Stomach (tissue), 9 donors: ENCODE measurements around the gene KATNAL2. TPM values are rescaled to one million over a fixed set of nuclear protein-coding genes. Genes with fewer than 3 reads are reported as not detected.

Experiments used
- DNase-seq, 2 donors: peaks; one replicate each; pipeline versions ENCODE4 v3.0.0 to v3.0.0-alpha.2; 2013 to 2019
- H3K27ac ChIP-seq, 5 donors: fragments of 200-600 bp in 4 of 5; sonication (generic) in 4 of 5; one replicate each; pipeline ENCODE4 v1.5.1; 2013 to 2019; ENCODE audit warnings: mild to moderate bottlenecking in 1 of 5, moderate library complexity in 1 of 5
- H3K27me3 ChIP-seq, 3 donors: fragments of 200-600 bp; sonication (generic); one replicate each; pipeline ENCODE4 v1.5.1; 2017 to 2019; ENCODE audit warnings: mixed run types in 1 of 3
- H3K36me3 ChIP-seq, 4 donors: fragments of 200-600 bp; sonication (generic); 1 replicate in 3 of 4; 2 replicates in 1 of 4; pipeline ENCODE4 v1.5.1; 2016 to 2019
- H3K4me1 ChIP-seq, 4 donors: fragments of 200-600 bp; sonication (generic); one replicate each; pipeline ENCODE4 v1.5.1; 2016 to 2019
- H3K4me3 ChIP-seq, 4 donors: fragments of 200-600 bp; sonication (generic) in 3 of 4; one replicate each; pipeline ENCODE4 v1.5.1; 2016 to 2019; ENCODE audit warnings: mild to moderate bottlenecking in 1 of 4
- H3K9me3 ChIP-seq, 4 donors: fragments of 200-600 bp; sonication (generic); one replicate each; pipeline ENCODE4 v1.5.1; 2016 to 2019
- EP300 ChIP-seq: sonication (generic); formaldehyde crosslinking; IDR thresholded peaks from one replicate; pipeline ENCODE4 v1.6.1; 2017; ENCODE audit warnings: antibody characterized with exemption
- POLR2A ChIP-seq, 4 donors: fragments of 450-650 bp; IDR thresholded peaks; one replicate each; pipeline ENCODE4 v1.6.1; 2016; ENCODE audit warnings: antibody characterized with exemption in 4 of 4, control low read depth in 2 of 4, mild to moderate bottlenecking in 1 of 4, moderate library complexity in 1 of 4
- POLR2AphosphoS5 ChIP-seq, 3 donors: sonication (generic); formaldehyde crosslinking; IDR thresholded peaks; one replicate each; pipeline ENCODE4 v1.6.1; 2016; ENCODE audit warnings: antibody characterized with exemption in 3 of 3
- WGBS, 5 donors: extraction: QIAGEN DNeasy Blood & Tissue Kit in 3 of 5; methylation state at CpG; one replicate each; pipeline versions ENCODE4 v1.1.5 to v1.1.7; 2013 to 2018; 5-methylcytosine and 5-hydroxymethylcytosine counted together
- intact Hi-C: fragments of 100-400 bp; cut with DNase I; formaldehyde crosslinking; loops from one replicate; pipeline ENCODE4 v1.15.1; 2023; ENCODE audit warnings: low total_unique reads
- polyA plus RNA-seq, 3 donors: library from polyadenylated mRNA; stranded (reverse); fragments of 200-250 nt; gene quantifications; one replicate each; pipeline ENCODE4 v1.2.3, GENCODE V29; 2013
- total RNA-seq, 5 donors: library from RNA; depleted of rRNA; stranded (reverse); fragments of >200 nt; gene quantifications; one replicate each; pipeline versions ENCODE4 v1.1.0 to v1.2.3, GENCODE V29; 2014 to 2016
- TF ChIP-seq, protein P1 (sequence below), 7 experiments: fragments of 450-650 bp in 4 of 7; fragments of 200-600 bp in 3 of 7; sonication (generic) in 3 of 7; IDR thresholded peaks; one replicate each; pipeline ENCODE4 v1.5.1; 2016 to 2019; ENCODE audit warnings: antibody characterized with exemption in 7 of 7, control low read depth in 2 of 7, mild to moderate bottlenecking in 1 of 7
- donor health status: healthy with polysubstance abuse.
- donor health status: Bipolar disorder and iron deficiency.
- donor health status: healthy.

KATNAL2 gene
- total and polyA plus RNA-seq, 8 donors, result 0.43 to 39.1 (median 2.7) TPM; not detected in 1

DNA sequence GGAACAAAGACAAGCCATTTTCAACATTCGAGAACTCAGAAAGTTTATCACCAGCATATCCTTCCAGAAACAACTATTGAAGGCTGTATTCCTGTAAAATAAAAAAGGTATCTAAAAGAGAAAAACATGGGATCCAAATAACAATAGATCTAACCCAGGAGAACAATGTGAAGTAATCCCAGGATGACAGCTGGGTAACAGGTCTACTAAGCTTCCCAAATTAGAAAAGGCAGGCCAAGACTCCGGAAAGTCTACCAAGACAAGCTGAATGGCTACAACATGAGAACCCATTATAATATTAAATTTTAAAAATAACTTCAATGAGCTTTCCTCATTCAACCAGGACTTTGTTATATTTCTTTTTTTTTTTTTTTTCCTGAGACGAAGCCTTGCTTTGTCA is 6.5 kb upstream of the KATNAL2 start:
- intact Hi-C loops, result no loop called here

DNA sequence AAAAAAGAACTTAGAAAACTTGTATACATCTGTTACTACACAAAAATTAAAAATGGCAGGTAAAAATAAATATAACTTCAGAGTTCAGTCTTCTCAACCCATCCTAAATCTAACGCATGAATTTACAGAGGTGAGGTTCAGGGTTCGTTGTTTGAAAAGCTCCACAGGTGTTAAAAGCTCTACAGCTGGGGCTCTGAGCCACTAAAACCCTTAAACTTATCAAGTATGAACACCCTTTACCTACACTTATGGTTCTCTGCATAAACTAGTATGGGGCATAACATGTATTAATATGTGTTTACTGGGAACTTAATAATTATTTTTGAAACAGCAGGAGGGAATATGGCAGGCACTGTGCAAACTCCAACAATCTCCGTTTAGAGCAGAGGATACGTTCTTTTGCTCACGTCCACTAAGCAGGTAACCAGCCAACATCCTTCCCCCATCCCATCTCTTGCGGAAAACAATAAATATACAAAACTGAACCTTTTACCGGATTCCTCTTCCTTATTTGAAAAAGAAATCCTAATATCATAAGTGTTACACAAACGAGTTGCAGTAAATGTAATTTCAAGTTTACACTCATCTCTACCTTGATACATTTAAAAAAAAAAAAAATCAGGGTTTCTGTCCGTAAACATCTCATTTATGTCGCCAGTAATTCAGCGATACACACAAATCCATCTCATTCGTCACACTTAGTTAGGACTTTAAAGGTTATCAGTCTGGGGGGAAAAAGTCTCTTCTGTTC is 1.4 kb upstream of the KATNAL2 start:
- intact Hi-C loops, result no loop called here
- TF ChIP-seq POLR2AphosphoS5 (IDR thresholded peaks at IDR 0.05), result no peak
- TF ChIP-seq, protein P1, sequence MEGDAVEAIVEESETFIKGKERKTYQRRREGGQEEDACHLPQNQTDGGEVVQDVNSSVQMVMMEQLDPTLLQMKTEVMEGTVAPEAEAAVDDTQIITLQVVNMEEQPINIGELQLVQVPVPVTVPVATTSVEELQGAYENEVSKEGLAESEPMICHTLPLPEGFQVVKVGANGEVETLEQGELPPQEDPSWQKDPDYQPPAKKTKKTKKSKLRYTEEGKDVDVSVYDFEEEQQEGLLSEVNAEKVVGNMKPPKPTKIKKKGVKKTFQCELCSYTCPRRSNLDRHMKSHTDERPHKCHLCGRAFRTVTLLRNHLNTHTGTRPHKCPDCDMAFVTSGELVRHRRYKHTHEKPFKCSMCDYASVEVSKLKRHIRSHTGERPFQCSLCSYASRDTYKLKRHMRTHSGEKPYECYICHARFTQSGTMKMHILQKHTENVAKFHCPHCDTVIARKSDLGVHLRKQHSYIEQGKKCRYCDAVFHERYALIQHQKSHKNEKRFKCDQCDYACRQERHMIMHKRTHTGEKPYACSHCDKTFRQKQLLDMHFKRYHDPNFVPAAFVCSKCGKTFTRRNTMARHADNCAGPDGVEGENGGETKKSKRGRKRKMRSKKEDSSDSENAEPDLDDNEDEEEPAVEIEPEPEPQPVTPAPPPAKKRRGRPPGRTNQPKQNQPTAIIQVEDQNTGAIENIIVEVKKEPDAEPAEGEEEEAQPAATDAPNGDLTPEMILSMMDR (IDR thresholded peaks at IDR 0.05), result no peak
- no peak for TF ChIP-seq EP300
- peak overlapping the region; percentile 70 to 84 (median 76) for H3K4me3 ChIP-seq
- no peaks in the 10 kb centered on the region for H3K9me3 ChIP-seq
- DNase-seq, result no peak
- H3K27ac ChIP-seq, result peak overlapping the region in 2 of 5 donors; percentile 91 to 94
- WGBS, 5 donors, result 15 to 23% (median 22%) methylated on average over 12 of the region's 12 CpGs
- no peaks in the 10 kb centered on the region for H3K36me3 ChIP-seq
- H3K4me1 ChIP-seq, result peaks cover 4 to 51% (median 24%) of the 10 kb centered on the region in 4 donors
- no peaks in the 10 kb centered on the region for H3K27me3 ChIP-seq

More for the DNA sequence above, 6.5 kb upstream of the KATNAL2 start:
- peaks cover 0 to 28% (median 12%) of the 10 kb centered on the region in 4 donors for H3K4me1 ChIP-seq
- no peak overlapping the region for H3K27ac ChIP-seq
- no peaks in the 10 kb centered on the region for H3K27me3 ChIP-seq
- TF ChIP-seq, protein P1 (IDR thresholded peaks at IDR 0.05), result no peak
- TF ChIP-seq EP300 (no peak), POLR2A (IDR thresholded peaks at IDR 0.05) (no peak), POLR2AphosphoS5 (IDR thresholded peaks at IDR 0.05) (no peak)
- DNase-seq, result no peak
- H3K9me3 ChIP-seq, result no peaks in the 10 kb centered on the region
- no peaks in the 10 kb centered on the region for H3K36me3 ChIP-seq
- WGBS, 5 donors, result 81 to 96% (median 94%) methylated on average over 3 of the region's 3 CpGs
- H3K4me3 ChIP-seq, result no peak overlapping the region

DNA sequence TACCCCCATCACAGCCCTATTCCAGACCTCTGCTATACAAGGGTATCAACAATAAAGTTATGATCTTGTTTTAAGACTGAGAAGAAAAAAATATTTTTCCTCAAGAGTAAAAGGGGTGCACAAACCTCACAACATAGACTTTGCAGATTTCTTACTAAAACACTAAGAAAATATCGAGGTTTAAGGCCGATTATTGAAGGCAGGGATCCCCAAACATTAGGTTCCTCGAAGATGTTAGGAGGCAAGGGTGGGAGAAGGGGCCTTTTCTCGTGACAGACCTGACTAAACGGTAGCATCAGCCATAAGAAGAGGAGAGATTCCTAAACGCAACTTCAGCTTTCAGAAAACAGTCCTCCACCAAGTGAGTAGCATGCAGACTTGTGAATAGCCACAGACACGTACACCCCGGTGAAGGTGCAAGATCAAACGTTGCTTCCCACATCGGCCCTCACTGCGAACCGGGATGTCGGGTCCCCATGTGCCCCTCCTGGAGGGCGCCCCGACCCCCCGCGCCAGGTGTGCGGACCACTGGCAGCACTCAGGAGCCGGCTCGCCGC is 773 bp upstream of the KATNAL2 start:
- peaks cover 4 to 51% (median 24%) of the 10 kb centered on the region in 4 donors for H3K4me1 ChIP-seq
- 0 to 1% (median 1%) methylated on average over 13 to 21 of the region's 21 CpGs for WGBS, 5 donors
- H3K4me3 ChIP-seq, result peak overlapping the region; percentile 70 to 84 (median 76)
- peak overlapping the region; percentile 82 to 94 (median 91) for H3K27ac ChIP-seq
- no peaks in the 10 kb centered on the region for H3K36me3 ChIP-seq
- no peaks in the 10 kb centered on the region for H3K9me3 ChIP-seq
- TF ChIP-seq POLR2A (IDR thresholded peaks at IDR 0.05) (no peak), EP300 (no peak), POLR2AphosphoS5 (IDR thresholded peaks at IDR 0.05) (no peak)
- TF ChIP-seq, protein P1 (IDR thresholded peaks at IDR 0.05), result no peak
- intact Hi-C loops, result no loop called here
- no peaks in the 10 kb centered on the region for H3K27me3 ChIP-seq
- DNase-seq, result peak in 1 of 2 donors; percentile 7

DNA sequence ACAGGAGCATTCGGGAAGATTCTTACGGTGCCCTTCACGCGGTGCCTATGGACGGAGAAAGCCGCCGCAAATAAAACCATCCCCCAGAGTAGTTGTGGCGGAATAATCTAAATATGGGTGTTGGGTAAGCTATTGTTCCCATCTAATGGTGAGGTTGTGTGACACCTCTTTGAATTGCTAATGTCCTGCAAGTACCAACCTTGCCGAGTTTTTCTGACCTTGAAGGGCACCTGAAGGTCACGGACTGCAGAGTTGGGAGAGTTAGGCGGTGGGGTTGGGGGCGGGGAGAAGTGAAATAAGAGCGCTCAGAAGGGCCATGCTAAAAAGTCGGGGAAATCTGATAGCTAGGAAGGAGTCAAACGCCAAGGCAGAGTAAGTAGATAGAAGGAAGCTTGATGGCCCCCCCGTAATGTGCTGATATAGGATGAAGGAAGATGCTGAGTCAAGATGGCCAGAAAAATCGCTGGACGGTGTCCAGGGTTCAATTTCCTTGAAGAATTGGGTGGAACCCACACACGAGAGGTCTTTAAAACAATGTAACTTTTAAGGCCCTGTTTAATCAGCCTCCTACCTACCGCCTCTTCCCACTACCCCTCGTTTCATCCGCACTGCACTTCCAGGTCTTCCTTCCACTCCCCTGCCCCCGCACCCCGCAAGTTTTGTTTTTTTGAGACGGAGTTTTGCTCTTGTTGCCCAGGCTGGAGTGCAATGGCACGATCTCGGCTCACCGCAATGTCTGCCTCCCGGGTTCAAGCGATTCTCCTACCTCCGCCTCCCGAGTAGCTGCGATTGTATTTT is 600 bp downstream of the KATNAL2 start:
- H3K4me1 ChIP-seq, result peaks cover 4 to 50% (median 24%) of the 10 kb centered on the region in 4 donors
- peak overlapping the region; percentile 81 to 94 (median 91) for H3K27ac ChIP-seq
- no peaks in the 10 kb centered on the region for H3K9me3 ChIP-seq
- intact Hi-C loops, result no loop called here
- H3K4me3 ChIP-seq, result peak overlapping the region; percentile 70 to 84 (median 76)
- TF ChIP-seq, protein P1 (IDR thresholded peaks at IDR 0.05), result no peak
- TF ChIP-seq POLR2A (IDR thresholded peaks at IDR 0.05), result no peak
- no peak for TF ChIP-seq POLR2AphosphoS5 (IDR thresholded peaks at IDR 0.05)
- TF ChIP-seq EP300, result no peak
- H3K36me3 ChIP-seq, result no peaks in the 10 kb centered on the region
- WGBS, 5 donors, result 30 to 40% (median 35%) methylated on average over 33 of the region's 33 CpGs
- no peaks in the 10 kb centered on the region for H3K27me3 ChIP-seq
- DNase-seq, result peak in 1 of 2 donors; percentile 72
